Endometrial microvascular endothelial cells (primary cell): Measurements from ENCODE around the gene ADAM17. TPM values are rescaled to one million over a fixed set of nuclear protein-coding genes. Genes with fewer than 3 reads are reported as not detected.
"Not testable (repeated sequence)": the region's sequence is repeated elsewhere in the genome, so short reads cannot be mapped to it uniquely, and the experiment has no call there.

ENCODE experiments used
- in situ Hi-C: cut with HindIII; loops from 2 replicates; pipeline ENCODE4 v1.10.0; 2017; ENCODE audit warnings: low sequenced_read_pairs, low pct_unique_long_range_greater_than_20kb; ENCODE audit errors: inconsistent ontology term
- total RNA-seq: library from RNA; depleted of rRNA; stranded (reverse); fragments of >200 nt; gene quantifications from one replicate; pipeline ENCODE4 v1.2.3, GENCODE V29; 2015; ENCODE audit errors: inconsistent ontology term

Gene ADAM17
- total RNA-seq = 30.3 TPM

DNA sequence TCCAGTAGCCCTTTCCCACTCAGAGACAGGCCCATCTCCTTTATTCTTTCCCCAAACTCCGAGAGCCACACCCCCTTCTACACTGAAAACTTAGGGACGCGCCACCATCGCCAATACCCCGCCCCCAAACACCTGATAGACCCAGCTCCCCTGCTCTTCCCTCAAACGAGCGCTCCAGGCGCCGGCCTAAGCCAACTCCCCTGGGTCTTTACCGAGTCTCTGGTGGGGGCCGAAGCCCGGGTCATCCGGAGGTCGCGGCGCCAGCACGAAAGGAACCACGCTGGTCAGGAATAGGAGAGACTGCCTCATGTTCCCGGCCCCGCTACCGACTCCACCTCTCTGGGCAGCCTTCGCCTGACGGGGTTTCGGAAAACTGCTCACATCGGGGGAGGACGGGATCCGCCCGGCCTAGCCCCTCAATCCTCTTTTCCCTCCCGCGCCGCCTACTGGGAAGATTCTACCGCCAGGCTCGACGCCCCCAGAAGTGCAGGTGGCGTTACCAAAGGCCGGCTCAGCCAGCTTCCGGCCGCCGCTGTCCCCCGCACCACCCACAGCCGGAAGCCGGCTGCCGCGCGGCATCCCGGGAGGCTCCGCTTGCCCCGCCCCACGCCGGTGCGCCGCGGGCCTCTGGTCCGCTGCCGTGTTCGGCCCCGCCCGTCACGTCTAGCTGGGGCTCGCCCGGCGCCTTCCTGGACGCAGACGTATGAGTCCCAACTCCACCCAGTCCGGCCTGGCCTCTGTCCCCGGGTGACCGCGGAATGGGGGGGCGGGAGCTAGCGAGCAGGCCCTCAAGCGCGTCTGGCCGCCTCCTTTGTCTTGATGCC lies at the start of gene ADAM17:
Gene ADAM17, minus strand, starts transcription at position 534 of the 824 bp plus-strand sequence. Its CDS starts 225 bp downstream, at position 309.
- in situ Hi-C loops = no loop called here

GRCh38 chr2:9602412-9602811 lies 46.8 kb upstream of the ADAM17 start:
- in situ Hi-C loops = no loop called here

DNA sequence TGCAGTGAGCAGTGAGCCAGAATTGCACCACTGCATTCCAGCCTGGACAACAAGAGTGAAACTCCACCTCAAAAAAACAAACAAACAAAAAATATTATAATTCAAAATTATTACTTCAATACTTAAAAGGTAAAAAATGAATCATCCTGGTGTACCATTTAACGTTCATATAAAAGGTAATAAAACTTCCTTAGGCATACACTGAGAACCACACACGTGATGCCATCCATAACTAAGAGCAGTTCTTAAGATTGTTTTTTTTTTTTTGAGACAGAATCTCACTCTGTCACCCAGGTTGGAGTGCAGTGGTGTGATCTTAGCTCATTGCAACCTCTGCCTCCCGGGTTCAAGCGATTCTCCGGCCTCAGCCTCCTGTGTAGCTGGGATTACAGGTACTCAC lies 45.8 kb upstream of the ADAM17 start:
- in situ Hi-C loops = no loop called here

GRCh38 chr2:9599430-9599829 lies 43.8 kb upstream of the ADAM17 start:
- in situ Hi-C loops = no loop called here

- in situ Hi-C loops = no loop called here
Measured at GRCh38 chr2:9596621-9597311, 41.1 kb upstream of the ADAM17 start.

DNA sequence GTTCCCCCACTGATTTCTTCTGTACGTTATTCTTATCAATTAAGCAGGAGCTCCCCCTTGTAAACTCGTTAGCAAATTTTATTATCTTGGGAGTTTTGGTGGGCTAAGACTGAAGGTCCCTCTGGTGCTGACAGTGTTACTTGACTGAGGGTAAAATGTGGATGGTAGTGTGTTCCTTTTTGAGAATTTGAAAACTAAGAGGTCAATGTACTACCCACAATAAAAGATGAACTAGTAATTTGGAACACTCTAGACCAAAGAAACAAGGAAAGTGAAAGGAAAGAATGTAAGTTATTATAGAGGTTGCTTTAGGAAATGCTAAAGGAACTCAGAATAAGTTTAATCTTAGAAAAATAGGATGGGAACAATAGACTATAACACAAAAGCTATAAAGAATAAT lies 40.1 kb upstream of the ADAM17 start:
- in situ Hi-C loops = no loop called here

- in situ Hi-C loops = not testable (repeated sequence)
Measured at GRCh38 chr2:9595256-9595655, 39.6 kb upstream of the ADAM17 start.

DNA sequence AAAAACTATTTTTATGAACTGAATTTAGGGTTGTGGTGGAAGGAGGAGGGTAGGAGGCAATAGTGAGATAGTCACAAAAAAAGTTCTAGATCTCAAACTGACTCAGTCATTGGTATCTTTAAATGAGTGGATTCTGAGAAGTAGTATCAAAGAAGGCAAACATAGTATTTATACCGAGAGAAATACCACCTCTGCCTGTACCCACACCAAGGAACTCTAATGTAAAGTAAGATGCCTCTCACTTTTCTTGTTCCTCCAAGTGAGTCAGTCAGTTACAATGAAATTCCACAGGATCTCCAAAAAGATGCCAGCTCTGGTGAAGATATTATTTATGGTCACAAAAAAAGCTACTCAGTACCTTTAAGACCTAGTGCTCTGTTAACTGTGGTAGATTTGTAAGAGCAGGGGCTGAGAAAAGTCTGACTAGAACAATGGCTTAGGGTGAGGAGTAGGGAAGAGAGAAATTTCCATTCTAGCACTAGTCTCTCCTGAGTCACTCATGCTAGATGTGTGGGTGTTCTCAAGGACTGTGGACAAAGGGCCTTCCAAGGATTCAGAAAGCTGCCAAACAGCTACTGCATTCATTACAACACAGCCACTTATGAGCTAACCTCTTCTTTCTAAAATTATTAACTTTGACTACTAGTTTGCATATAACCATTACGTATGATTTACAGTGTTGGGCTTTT lies 38.9 kb upstream of the ADAM17 start:
- in situ Hi-C loops = no loop called here

- in situ Hi-C loops = no loop called here
Measured at GRCh38 chr2:9593925-9594324, 38.3 kb upstream of the ADAM17 start.

- in situ Hi-C loops = no loop called here
Measured at GRCh38 chr2:9592699-9593098, 37.1 kb upstream of the ADAM17 start.

DNA sequence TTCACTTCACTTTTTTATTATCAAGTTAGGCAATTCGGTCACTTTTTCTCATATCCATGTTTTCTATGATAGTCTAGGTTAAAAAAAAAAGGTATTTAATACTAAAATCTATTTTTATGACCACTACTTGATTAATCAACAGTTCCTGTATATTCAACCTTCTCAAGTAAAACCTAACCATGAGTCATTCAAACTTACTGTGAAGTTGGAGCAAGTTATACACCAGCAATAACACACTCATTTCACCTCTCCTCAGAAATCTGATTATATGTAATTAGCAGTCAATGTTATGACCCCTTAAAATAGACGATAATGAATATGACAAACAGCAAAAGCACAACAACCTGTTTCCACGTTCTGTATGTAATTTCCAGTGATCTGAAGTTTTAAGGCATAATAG lies 35.0 kb upstream of the ADAM17 start:
- in situ Hi-C loops = no loop called here

DNA sequence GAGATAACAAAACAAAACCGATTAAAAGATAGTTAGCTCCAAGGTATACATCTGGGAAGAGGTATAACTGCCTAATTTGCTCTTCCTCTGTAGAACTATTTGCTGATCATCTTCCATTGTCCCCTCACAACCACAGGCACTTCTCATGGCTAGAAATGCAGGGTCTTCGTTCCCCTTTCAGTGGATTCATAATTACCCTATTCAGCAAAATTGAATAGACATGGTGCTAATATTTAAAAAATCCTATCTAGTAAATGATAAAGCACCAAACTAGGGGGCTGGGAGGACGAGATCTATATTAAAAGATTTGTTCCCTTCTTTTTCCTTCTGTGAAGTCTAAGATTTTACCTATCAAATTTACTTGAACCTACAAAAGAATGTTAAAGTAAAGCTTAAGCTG lies 30.8 kb upstream of the ADAM17 start:
- in situ Hi-C loops = no loop called here

DNA sequence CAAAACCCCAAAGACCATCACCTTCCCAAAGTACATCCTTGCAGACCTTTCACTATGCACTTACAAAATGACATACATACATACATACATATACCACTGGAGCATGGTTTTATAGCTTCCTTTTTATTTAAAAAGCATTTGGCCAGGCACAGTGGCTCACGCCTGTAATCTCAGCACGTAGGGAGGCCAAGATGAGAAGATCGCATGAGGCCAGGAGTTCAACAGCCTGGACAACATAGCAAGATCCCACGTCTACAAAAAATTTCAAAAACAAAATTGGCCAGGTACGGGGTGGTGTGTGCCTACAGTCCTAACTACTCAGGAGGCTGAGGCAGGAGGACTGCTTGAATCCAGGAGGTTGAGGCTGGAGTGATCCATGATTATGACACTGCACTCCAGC lies 29.9 kb upstream of the ADAM17 start:
- in situ Hi-C loops = no loop called here

DNA sequence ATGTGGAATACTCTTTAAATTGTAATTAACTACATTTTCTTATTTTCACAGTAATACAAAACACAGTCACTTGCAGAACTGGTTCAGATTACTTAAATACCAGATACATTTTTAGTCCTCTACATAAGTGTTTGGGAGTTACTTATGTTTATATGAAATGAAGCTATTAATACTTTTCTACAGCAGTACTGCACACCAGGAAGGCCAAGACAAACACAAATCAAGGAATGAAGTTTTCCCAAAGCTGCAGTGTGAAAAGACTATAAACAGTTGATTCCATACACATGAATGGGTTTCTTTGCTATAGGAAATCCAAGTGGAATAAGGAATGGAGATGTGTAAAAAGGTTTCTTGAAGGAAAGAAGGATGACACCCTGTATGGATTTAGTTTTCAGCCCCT lies 29.3 kb upstream of the ADAM17 start:
- in situ Hi-C loops = not testable (repeated sequence)

GRCh38 chr2:9582624-9583023 lies 27.0 kb upstream of the ADAM17 start:
- in situ Hi-C loops = no loop called here

- in situ Hi-C loops = no loop called here
Measured at GRCh38 chr2:9578467-9579235, 23.0 kb upstream of the ADAM17 start.

DNA sequence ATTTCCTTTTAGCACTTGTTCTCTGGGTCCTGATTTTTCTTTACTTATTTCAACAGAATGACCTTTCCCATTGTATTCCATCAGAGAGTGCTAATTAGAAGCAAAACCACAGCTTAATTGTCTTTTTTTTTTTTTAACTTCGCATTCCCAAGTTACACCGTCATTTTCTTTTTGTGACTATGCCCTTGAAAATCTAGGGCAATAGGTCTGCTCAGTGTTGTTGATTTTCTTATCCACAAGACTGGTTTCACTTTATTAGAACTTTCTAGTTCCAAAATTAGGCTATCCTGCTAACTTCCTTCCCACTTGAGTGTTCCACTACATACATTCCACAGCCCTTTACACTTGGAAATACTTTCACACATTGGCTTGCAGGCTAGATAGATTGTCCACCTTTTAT lies 18.7 kb upstream of the ADAM17 start:
- in situ Hi-C loops = no loop called here

GRCh38 chr2:9573840-9574239 lies 18.2 kb upstream of the ADAM17 start:
- in situ Hi-C loops = no loop called here
